ENCODE results near the gene SAMD4B.
"Not testable (repeated sequence)": the region's sequence is repeated elsewhere in the genome, so short reads cannot be mapped to it uniquely, and the experiment has no call there.

SAMD4B gene

DNA sequence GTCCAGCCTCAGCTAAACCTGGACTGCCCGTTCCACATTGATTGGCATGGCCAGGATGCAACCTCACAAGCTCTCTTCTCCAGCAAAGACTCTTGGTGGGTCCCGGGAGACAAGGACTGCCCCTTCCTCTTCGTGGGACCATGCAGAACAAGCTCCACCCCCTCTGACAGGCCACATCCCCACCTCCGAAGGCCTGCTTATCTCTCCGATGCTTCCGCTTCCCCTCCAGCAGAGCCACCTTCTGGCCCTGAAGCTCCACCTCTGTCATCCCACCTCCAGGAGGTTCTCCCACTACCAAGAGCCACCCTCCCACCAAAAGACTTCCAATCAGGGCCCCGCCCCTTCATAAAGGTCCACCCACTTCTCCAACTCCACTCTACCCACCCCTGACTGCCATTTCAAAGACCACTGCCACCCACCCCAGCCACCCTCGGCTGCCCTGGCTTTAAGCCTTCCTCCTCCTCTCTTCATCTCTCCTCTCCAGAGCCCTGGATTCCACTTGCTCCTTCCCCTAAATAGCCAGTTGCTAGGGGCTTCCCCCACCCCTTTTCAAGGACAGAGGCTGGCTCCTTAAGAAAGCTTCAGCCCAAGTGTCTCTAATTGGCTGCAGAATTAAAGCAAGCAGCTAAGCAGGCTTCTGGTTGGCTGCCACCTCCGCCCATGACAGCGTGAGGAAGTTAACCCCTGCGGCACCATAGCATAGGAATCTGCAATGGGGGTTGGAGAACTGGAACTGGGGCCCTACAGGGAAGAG lies 31.5 kb upstream of the SAMD4B start:
- DNase-seq = peak; percentile 42

DNA sequence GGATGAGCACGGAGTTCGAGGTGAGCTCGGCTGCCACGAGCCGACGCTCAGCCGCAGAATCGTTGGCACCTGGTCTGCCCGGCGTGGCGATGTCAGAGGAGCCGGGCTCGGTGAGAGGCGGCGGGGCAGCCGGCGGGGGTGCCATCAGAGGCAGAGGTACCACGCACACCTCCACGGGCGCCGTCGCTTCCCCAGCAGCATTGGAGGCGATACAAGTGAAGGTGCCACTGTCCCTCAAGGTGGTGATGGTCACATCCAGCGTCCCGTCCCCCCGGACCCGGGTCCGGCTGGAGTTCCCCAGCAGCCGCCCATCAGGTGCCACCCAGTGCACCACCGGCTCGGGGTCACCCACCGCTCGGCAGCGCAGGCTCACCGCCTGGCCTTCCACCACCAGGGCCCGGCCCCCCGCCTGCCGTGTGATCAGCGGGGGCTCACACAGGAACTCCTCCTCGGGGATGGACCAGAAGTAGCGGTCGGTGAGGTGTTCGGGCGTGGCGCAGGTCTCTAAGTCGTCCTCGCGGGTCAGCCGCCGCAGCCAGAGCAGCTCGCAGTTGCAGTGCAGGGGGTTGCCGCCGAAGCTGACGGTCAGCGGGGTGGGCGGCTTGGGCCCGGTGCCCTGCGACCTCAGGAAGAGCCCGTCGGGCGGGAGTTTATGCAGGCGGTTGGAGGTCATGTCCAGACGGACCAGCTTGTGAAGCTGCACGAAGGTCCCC lies 28.0 kb upstream of the SAMD4B start:
- no peak for DNase-seq

DNA sequence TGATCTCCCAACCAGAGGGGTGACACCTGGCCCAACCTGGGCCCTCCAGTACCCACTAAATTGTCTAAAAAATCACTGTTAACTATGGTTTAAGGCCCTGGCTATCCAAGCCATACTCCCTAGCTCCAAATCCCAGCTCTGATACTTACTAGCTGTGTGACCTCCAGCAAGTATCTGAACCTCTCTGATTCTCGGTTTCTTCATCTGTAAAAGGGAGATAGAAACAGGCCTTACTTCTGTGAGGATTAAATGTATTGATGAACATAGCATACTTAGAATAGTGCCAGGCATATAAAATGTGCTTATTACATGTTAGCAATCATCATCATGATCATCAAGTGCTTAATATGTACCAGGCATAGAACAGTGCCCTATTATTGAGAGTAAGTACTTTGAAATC lies 26.3 kb upstream of the SAMD4B start:
- no peak for DNase-seq

DNA sequence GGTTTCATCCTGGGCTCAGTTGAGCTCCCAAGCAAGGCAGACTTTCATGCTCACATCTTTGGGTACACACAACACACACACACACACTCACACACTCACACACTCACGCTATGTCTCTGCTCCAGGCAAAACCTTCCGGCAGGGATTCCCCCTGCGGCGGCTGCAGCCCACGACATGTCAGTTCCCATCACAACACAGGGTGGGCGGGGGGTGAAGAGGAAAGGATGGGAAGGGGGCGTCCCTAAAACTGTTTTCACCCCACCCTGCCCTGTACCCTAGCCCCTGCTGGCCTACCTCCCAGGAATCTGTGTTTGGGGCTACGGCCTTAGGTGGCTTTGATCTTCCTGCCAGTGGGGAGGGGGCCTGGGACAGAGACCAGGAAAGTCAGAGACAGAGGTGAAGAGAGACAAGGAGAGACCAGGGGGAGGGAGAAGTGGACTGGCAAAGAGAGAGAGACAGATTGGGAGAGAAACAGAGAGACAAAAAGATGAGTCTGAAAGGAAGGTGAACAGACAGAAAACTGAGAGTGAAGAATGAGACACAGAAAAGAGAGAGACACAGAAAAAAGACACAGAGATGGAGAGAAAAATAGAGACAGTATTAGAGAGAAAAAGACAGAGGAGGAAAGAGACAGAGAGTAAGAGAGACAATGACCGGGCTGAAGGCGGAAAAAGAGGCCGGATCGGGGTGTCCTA lies 25.4 kb upstream of the SAMD4B start:
- no peak for DNase-seq

DNA sequence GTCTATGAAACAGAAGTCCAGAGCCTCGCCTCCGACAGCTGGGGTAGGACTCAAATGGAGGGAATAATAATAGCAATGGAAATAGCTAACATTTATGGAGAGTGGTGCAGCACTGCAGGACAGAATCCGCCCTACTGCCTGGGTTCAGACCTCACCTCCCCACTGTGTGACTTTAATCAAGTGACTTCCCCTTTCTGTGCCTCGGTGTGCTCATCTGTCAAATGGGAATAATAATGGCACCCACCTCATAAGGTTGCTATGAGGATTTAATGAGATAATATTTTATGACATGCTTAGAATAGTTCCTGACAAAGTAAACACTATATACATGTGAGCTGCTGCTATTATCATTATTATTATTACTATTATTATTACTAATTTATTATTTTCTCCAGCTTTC lies 24.7 kb upstream of the SAMD4B start:
- DNase-seq = no peak

DNA sequence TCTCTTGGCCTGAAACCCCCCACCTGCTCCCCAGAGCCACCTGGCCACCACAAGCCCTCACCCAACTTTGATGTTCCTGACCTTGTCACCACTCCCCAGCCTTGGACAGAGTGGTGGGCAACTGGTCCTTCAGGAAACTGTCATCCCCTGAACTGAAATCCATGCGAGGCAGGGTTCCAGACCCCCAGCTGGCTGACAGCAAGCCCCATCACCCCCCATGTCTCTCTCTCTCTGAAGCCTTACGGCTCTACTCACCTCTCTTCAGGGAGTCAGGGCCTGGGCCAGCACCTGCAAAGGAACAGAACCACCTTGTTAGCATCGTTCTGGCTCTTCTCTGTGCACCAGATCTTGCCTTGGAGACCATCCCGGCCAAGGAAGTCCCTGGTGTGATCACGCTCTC lies 24.1 kb upstream of the SAMD4B start:
- DNase-seq = no peak

DNA sequence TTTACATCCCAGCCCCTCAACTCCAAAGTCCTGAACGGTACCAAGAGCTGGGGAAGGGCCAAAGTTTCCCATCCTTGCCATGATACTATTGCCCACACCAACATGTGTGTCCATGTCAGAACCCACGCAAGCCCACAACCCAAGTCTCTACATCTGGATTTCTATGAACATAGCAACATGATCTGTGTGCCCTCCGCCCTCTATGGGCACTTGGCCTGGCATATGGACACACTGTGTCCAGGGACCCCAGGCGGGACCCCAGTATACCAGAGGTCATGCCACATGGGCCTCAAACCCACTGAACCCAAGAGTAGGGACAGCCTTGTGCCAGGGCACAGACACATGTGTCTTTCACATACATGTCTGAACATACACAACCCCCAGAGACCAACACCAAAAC lies 23.5 kb upstream of the SAMD4B start:
- no peak for DNase-seq

DNA sequence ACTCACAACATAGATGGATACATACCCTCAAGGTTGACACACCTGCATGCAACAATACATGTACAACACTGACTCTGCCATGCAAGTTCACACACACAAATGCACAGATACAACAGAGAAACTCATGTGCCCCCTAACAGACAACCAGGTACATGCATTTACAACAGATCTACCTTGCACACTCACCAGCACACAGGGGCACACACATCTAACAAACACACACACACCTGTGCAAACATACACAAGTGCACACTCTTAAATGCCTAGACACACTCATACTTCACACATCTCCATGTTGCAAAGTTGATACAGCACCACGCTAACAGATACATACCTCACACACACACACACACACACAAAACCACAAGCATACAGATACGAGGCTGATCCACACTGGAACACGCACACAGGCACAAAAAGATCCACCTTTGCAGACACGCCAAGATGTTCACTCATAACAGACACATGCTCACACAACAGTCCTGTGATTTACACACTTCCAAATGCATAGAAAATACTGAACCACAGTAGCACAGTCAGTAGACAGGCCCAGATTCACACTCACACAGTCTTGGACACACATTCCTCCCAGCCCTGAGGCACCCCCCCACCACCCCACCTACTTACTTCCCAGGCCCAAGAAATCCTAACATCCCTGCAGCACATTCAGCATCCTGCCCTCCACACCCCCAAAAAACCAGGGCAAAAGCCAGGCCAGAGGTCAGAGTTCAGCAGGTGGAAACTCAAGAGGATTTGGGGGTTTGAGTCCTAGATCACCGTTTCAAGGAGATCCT lies 22.9 kb upstream of the SAMD4B start:
- DNase-seq = no peak

DNA sequence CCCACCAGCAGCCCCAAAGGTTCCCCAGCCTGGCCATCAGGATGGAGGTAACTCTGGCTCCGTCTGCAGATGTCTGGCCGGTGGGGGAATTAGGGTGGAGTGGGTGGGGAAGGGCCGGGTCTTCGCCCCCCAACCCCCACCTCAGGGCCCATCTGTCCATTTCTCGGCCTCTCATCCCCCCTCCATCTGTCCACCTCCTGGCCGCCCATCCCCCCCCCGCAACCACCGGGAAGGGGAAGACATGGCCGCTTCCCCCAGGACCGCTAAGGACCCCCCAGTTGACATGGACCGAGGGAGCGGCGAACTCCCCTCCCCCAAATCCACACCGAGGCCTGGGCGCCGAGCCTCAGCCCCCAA lies 22.4 kb upstream of the SAMD4B start:
- DNase-seq = no peak

DNA sequence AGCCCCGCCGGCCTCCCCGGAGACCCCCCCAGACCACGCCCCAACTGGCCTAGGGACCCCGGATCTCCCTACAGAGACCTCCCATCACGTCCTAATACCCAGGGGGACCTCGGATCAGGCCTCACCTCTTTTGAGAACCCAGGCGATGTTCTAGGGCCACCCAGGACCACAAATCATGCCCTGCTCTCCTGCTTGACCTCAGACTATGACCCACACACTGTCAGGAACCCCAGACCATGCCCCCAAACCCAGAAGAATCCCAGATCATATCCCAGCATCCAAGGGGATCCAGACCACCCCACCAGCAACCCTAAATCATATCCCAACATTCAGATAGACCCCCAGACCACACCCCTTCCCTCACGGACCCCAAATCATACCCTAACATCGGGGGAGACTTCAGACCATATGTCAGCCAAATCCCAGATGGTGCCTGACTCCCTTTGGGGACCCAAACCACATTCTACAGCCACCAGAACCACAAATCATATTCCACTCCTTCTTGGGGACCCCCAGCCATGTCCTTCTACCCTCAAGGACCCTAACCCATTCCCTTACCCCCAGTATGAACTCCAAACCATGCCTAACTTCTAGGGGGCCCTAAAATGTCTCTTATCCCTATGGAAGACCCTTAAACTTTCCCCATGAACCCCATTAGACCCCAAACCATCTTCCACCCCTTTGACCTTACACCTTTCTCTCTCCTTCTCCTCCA lies 20.9 kb upstream of the SAMD4B start:
- no peak for DNase-seq

DNA sequence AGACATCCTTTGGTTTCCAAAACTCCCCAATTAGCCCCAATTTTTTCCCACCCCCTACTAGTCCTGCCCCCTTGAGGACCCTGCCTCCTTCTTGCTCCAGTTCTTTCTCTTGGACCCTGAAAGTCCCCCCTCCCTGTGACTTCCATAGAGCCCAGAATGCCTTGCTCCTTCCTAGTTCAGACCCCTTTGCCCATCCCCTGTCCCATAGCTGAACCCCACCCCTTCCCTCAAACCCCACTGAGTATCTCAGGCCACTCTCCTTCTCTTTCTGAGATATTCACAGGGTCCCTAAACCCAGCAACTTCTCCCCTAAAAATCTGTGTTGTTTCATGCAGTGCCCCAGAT lies 20.4 kb upstream of the SAMD4B start:
- no peak for DNase-seq

DNA sequence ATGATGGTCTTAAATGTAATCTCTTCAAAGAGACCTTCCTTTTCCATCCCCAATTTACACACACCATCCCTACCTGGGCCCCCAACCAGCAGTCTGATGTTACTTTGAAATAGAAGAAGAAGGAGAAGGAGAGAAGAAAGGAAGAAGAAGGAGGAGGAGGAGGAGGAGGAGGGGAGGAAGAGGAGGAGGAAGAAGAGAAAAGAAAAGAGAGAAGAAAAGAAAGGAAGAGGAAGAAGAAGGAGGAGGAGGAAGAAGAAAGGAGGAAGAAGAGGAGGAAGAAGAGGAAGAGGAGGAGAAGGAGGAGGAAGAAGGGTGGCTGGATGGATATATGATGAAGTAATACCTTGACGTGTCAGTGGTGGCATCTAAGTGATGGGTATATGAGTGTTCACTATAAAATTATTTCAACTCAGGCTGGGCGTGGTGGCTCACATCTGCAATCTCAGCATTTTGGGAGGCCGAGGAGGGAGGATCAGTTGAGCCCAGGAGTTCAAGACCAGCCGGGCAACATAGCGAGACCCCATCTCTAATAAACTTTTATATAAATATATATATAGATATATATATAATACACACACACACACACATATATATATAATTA lies 17.9 kb upstream of the SAMD4B start:
- DNase-seq = no peak

DNA sequence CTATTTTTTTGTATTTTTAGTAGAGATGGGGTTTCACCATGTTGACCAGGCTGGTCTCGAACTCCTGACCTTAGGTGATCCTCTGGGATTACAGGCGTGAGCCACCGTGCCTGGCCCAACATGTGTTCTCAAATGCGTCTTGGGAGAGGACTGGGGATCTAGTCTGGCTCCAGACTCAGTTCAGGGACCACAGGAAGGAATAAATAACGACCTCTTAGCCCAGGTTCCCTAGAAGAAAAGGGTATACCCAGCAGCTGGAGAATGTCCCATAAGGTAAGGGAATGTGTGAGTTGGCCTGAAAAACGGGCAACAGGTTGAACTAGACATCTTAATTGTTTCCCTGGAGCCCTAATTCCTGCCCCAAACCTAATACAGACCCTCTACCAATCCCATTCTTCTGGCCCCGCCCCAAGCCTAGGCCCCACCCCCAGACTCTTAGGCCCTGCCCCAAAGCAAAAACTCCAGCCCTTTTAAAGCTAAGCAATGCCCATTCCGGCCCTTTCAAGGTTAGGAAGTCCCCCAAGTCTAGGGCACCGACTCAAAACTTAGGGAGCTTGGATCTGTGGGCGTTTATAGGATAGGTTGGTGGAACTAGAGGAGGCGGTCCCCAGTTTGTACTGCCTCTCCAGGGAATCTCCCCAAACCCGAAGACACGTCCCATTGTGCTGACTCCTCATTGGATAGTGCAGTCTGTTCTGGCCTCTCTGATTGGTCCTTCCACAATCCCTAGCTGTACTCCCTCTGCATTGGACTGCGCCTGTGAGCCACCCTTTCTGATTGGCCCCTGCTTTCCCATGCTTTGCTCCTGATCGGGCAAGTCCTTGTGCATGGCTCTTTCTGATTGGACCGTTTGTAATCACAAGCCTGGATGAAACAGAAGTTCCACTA lies 16.2 kb upstream of the SAMD4B start:
- no peak for DNase-seq

DNA sequence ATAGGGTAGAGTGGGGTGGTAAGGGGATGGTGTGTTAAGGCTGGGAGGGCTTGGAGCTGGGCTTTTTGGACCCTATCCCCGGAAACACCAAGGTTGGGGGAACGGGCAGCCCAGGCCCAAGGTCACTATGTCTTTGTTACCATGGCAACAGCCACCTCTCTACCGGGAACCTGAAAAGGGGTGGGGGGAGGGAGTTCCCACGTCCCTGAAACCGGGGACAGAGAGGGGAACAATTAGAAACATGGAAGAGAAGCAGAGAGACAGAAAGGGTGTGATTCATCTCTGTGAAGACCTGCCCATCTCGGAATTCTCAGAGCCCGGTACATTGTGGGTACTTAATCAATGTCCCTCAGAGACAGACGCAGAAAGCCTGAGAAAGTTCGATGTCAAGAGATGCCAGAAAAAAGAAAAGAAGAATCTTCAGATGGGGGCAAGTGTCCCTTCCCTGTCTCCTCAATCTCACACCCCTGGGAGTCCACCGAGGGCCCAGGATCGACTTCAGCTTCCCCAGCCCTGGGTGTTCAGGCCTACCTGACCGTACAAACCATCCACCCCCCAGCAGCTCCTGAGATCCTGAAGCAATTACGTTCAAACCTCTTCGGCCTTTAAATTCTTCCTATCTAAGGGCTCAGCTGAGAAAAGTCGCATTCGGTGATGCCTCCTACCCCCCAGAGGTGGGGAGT lies 14.7 kb upstream of the SAMD4B start:
- DNase-seq = no peak

DNA sequence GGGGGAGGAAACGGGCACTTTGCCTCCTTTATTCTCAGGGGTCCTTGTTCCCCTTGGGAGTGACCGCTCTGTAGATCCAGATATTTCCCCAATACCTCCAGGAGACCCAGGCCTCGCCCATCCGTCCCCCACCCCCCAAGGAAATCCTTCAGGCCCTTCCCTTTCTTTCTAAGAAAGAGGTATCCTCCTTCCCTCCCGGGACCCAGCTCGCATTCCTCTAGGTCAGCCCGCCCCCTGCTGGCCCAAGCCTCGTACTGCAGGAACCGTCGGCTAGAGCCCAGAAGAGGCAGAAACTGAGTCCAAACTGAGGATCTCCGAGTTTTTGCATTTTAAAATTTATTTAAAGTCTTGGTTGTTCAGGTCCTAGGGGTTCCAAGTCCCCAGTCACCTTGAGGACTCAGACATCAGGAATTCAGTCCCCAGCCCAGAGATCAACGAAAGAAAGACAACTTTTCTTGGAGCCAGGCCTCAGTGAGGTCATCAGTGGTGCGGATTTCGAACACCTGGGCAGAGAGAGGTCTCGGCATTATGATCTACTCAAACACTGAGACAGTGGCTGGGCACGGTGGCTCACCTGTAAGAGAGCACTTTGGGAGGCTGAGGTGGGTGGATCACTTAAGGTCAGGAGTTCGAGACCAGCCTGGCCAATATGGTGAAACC lies 14.0 kb upstream of the SAMD4B start:
- peak; percentile 89 for DNase-seq

DNA sequence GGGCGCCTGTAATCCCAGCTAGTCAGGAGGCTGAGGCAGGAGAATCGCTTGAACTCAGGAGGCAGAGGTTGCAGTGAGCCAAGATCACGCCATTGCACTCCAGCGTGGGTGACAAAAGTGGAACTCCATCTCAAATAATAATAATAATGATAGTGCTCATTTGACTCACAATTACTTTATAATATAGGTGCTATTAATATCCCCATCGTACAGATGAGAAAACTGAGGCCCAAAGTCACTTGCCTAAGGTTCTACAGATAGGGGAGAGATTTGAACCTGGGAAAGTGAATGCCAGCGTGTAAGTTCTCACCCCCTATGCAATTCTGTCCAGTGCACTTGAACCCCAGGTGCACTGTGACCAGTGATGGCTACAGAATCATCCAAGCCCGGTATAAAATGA lies 12.3 kb upstream of the SAMD4B start:
- DNase-seq = no peak

DNA sequence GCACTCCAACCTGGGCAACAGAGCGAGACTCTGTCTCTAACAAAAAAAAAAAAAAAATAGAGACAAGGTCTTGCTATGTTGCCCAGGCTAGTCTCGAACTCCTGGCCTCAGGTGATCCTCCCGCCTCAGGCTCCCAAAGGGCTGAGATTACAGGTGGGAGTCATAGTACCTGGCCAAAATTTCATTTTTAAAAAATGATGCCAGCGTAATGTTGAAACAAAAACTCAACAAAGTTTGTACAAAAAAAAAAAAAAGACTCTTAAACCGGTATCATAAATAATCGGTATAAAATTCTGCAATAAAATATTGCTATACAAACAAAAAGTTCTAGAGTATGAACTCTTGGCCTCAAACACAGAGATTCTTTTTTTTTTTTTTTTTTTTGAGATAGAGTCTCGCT lies 9.9 kb upstream of the SAMD4B start:
- no peak for DNase-seq

DNA sequence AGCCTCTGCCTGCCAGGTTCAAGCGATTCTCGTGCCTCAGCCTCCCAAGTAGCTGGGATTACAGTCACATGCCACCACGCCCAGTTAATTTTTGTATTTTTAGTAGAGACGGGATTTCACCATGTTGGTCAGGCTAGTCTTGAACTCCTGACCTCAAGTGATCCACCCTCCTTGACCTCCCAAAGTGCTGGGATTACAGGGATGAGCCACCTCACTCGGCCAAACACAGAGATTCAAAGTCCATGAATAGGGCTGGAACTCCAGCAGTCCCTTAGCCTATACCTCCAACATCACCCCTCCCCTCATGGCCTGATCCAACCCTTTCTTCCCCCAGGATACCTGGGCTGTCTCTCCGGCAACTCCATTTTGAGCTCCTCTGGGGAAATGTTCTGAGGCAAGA lies 9.5 kb upstream of the SAMD4B start:
- not testable (repeated sequence) for DNase-seq

DNA sequence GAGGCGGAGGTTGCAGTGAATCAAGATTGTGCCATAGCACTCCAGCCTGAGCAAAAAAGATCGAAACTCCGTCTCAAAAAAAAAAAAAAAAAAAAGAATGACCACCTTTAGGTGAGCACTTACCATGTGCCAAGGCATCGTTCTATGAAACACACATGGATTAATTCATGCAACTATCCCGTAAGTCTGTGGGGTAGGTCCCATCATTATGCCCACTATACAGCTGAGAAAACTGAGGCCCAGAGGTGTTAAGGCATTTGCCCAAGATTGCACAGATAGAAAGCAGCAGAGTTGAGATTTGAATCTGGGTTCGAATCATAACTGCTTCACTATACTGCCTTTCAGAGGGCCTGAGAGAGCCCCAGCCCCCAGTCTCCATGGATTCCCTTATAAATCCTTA lies 8.7 kb upstream of the SAMD4B start:
- DNase-seq = no peak

DNA sequence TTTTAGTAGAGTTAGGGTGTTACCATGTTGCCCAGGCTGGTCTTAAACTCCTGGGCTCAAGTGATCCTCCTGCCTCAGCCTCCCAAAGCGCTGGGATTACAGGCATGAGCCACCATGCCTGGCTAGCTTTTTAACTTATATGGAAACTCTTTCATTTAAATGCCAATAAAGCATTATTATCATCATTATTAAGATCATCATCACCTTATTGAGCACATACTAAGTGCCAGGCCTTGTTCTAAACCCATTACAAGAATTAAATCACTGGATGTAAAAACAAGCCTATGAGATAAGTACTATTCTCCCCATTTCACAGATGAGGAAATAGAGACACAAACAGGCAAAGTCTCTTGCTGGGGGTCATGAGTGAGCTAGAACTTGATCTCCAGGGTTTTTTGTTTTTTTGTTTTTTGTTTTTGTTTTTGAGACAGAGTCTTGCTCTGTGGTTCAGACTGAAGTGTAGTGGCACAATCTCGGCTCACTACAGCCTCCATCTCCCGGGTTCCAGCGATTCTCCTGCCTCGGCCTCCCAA lies 7.7 kb upstream of the SAMD4B start:
- no peak for DNase-seq

All from retina (tissue), 1 donor.